Islet precursor cell (in vitro differentiated cells): ENCODE measurements around the gene MSL2.
"Not testable (repeated sequence)": the region's sequence is repeated elsewhere in the genome, so short reads cannot be mapped to it uniquely, and the experiment has no call there.

Experiments used
- DNase-seq: peaks from one replicate; pipeline ENCODE4 v3.0.0-alpha.2; 2018

The MSL2 gene

GRCh38 chr3:136196064-136196400, at the start of gene MSL2:
TSS of gene MSL2 (minus strand) at chr3:136196335. CDS start at chr3:136195113, 1,222 bp downstream.
- no peak for DNase-seq

- DNase-seq, result no peak
These were observed 49.6 kb upstream of the MSL2 start for GRCh38 chr3:136245691-136246090.

- DNase-seq, result no peak
These were observed 43.0 kb upstream of the MSL2 start for GRCh38 chr3:136239094-136239493.

- DNase-seq, result no peak
These were observed 42.0 kb upstream of the MSL2 start for GRCh38 chr3:136237961-136238649.

- no peak for DNase-seq
These were observed 41.0 kb upstream of the MSL2 start for GRCh38 chr3:136237103-136237502.

- DNase-seq, result no peak
These were observed 40.0 kb upstream of the MSL2 start for GRCh38 chr3:136236109-136236508.

- no peak for DNase-seq
These were observed 39.4 kb upstream of the MSL2 start for GRCh38 chr3:136235545-136235944.

- no peak for DNase-seq
These were observed 36.3 kb upstream of the MSL2 start for GRCh38 chr3:136232413-136232812.

- not testable (repeated sequence) for DNase-seq
These were observed 26.6 kb upstream of the MSL2 start for GRCh38 chr3:136222746-136223145.

GRCh38 chr3:136211547-136211946, 15.4 kb upstream of the MSL2 start:
- no peak for DNase-seq

GRCh38 chr3:136209921-136210320, 13.8 kb upstream of the MSL2 start:
- no peak for DNase-seq

- DNase-seq, result no peak
These were observed 11.5 kb upstream of the MSL2 start for GRCh38 chr3:136207489-136208115.

GRCh38 chr3:136199219-136199618, 3.1 kb upstream of the MSL2 start:
- DNase-seq, result not testable (repeated sequence)

- DNase-seq, result not testable (repeated sequence)
These were observed 2.4 kb upstream of the MSL2 start for GRCh38 chr3:136198462-136199078.

GRCh38 chr3:136197159-136197793, 1.1 kb upstream of the MSL2 start:
- DNase-seq, result no peak

GRCh38 chr3:136196401-136197158, 445 bp upstream of the MSL2 start:
- peak; percentile 100 for DNase-seq

GRCh38 chr3:136195258-136196063, 674 bp downstream of the MSL2 start:
- peak; percentile 81 for DNase-seq

GRCh38 chr3:136194409-136195257, 1.5 kb downstream of the MSL2 start:
- peak; percentile 52 for DNase-seq

GRCh38 chr3:136193278-136194054, 2.7 kb downstream of the MSL2 start:
- no peak for DNase-seq

- DNase-seq, result no peak
These were observed 3.3 kb downstream of the MSL2 start for GRCh38 chr3:136192831-136193230.
